Ramos (cell line): ENCODE measurements around the gene PRSS12.
"Not testable (repeated sequence)": the region's sequence is repeated elsewhere in the genome, so short reads cannot be mapped to it uniquely, and the experiment has no call there.

Experiments used
- in situ Hi-C: fragments of 300-500 bp; cut with MboI; formaldehyde crosslinking; loops from one replicate; pipeline ENCODE4 v1.14.3; 2022; ENCODE audit warnings: low sequenced_read_pairs; ENCODE audit not compliant: unreplicated experiment

PRSS12 gene

GRCh38 chr4:118352843-118353533 is at the start of gene PRSS12:
Gene PRSS12 (minus strand): TSS chr4:118353003. CDS start chr4:118352720, 283 bp downstream.
- in situ Hi-C loops, result no loop called here

- in situ Hi-C loops, result no loop called here
Observed at GRCh38 chr4:118400356-118400755, 47.6 kb upstream of the PRSS12 start.

- in situ Hi-C loops, result not testable (repeated sequence)
Observed at GRCh38 chr4:118399883-118400282, 47.1 kb upstream of the PRSS12 start.

GRCh38 chr4:118398226-118399090 is 45.7 kb upstream of the PRSS12 start:
- in situ Hi-C loops, result no loop called here

- in situ Hi-C loops, result no loop called here
Observed at GRCh38 chr4:118397623-118397979, 44.8 kb upstream of the PRSS12 start.

GRCh38 chr4:118396881-118397622 is 44.2 kb upstream of the PRSS12 start:
- in situ Hi-C loops, result no loop called here

- in situ Hi-C loops, result no loop called here
Observed at GRCh38 chr4:118395057-118395644, 42.3 kb upstream of the PRSS12 start.

- in situ Hi-C loops, result not testable (repeated sequence)
Observed at GRCh38 chr4:118392509-118392908, 39.7 kb upstream of the PRSS12 start.

GRCh38 chr4:118390121-118390520 is 37.3 kb upstream of the PRSS12 start:
- in situ Hi-C loops, result no loop called here

GRCh38 chr4:118389721-118390120 is 36.9 kb upstream of the PRSS12 start:
- in situ Hi-C loops, result no loop called here

GRCh38 chr4:118388606-118389005 is 35.8 kb upstream of the PRSS12 start:
- in situ Hi-C loops, result no loop called here

GRCh38 chr4:118381902-118382301 is 29.1 kb upstream of the PRSS12 start:
- in situ Hi-C loops, result no loop called here

- in situ Hi-C loops, result no loop called here
Observed at GRCh38 chr4:118373614-118374255, 20.9 kb upstream of the PRSS12 start.

- in situ Hi-C loops, result no loop called here
Observed at GRCh38 chr4:118372251-118372650, 19.4 kb upstream of the PRSS12 start.

GRCh38 chr4:118369231-118369630 is 16.4 kb upstream of the PRSS12 start:
- in situ Hi-C loops, result no loop called here

GRCh38 chr4:118367872-118368271 is 15.1 kb upstream of the PRSS12 start:
- in situ Hi-C loops, result no loop called here

- in situ Hi-C loops, result no loop called here
Observed at GRCh38 chr4:118367361-118367760, 14.6 kb upstream of the PRSS12 start.

- in situ Hi-C loops, result no loop called here
Observed at GRCh38 chr4:118363166-118363565, 10.4 kb upstream of the PRSS12 start.

GRCh38 chr4:118361192-118361591 is 8.4 kb upstream of the PRSS12 start:
- in situ Hi-C loops, result no loop called here

- in situ Hi-C loops, result no loop called here
Observed at GRCh38 chr4:118360106-118360505, 7.3 kb upstream of the PRSS12 start.
